ENCODE data around the gene GXYLT1. TPM values are rescaled to one million over a fixed set of nuclear protein-coding genes. Genes with fewer than 3 reads are reported as not detected.

The GXYLT1 gene
- total and polyA plus RNA-seq, 2 experiments from 2014 or later, result 3.9 to 13.4 TPM

- no peak overlapping the region for H3K27ac Mint-ChIP-seq
- H3K4me3 Mint-ChIP-seq, result no peak overlapping the region
- Histone ChIP-seq H3K36me3 (ENCODE audit: insufficient read depth) (no peaks in the 10 kb centered on the region), H3K4me2 (no peak overlapping the region), H3K4me1 (ENCODE audit: insufficient read depth) (peaks cover 4% of the 10 kb centered on the region), H3K4me3 (no peak overlapping the region), H3K79me2 (replicated peaks; ENCODE audit: insufficient read depth) (no peaks in the 10 kb centered on the region), H3K27me3 (ENCODE audit: insufficient read depth) (no peaks in the 10 kb centered on the region), H2AFZ (no peak overlapping the region), H3F3A (replicated peaks; ENCODE audit: low read depth) (no peaks in the 10 kb centered on the region), H3K9me2 (ENCODE audit: insufficient read depth) (no peaks in the 10 kb centered on the region), H3K27ac (ENCODE audit: low read depth) (no peak overlapping the region), H4K20me1 (replicated peaks; ENCODE audit: insufficient read depth) (no peaks in the 10 kb centered on the region)
- no peaks in the 10 kb centered on the region for H3K9me3 Mint-ChIP-seq
- ATAC-seq (no peak), DNase-seq (ENCODE audit: low spot score) (no peak)
- peaks cover 4% of the 10 kb centered on the region for H3K27me3 Mint-ChIP-seq (ENCODE audit: insufficient read depth, low read depth, poor library complexity)
- no peaks in the 10 kb centered on the region for H3K36me3 Mint-ChIP-seq (ENCODE audit: low read depth)
- H3K4me1 Mint-ChIP-seq, result peaks cover 15% of the 10 kb centered on the region
- no peak for TF ChIP-seq EZH2 (IDR thresholded peaks at IDR 0.05; ENCODE audit: low read depth, unreplicated experiment)
- no peak for TF ChIP-seq ETS1 (IDR thresholded peaks at IDR 0.05)
- no peak for TF ChIP-seq ZNF114 (CRISPR knock-in tag; IDR thresholded peaks at IDR 0.05)
- no peak for TF ChIP-seq ZNF331 (CRISPR knock-in tag; IDR thresholded peaks at IDR 0.05; ENCODE audit: low read depth)
- TF ChIP-seq EZH2phosphoT487 (IDR thresholded peaks at IDR 0.05; ENCODE audit: unreplicated experiment), result no peak
- no peak for TF ChIP-seq NANOG (IDR thresholded peaks at IDR 0.05; ENCODE audit: borderline replicate concordance)
- TF ChIP-seq POLR2AphosphoS5 (IDR thresholded peaks at IDR 0.05; ENCODE audit: low read depth), result no peak
- no peak for TF ChIP-seq REST (IDR thresholded peaks at IDR 0.05; ENCODE audit: unreplicated experiment)
- TF ChIP-seq ZNF462 (CRISPR knock-in tag; IDR thresholded peaks at IDR 0.05), result no peak
- TF ChIP-seq STAT1 (IDR thresholded peaks at IDR 0.05; ENCODE audit: unreplicated experiment), result no peak
- no peak for TF ChIP-seq JUNB (IDR thresholded peaks at IDR 0.05; ENCODE audit: unreplicated experiment)
- no peak for TF ChIP-seq CREB1 (CRISPR knock-in tag; IDR thresholded peaks at IDR 0.05; ENCODE audit: low read depth)
- no peak for TF ChIP-seq CTCF (conservative IDR thresholded peaks at IDR 0.05; ENCODE audit: low read depth in 2 of 2)
Measured at GRCh38 chr12:42085594-42085993, 59.1 kb downstream of the GXYLT1 start.
